NCI-H82 treated with DMSO at 0.1 percent for 48 hours (cell line): ENCODE measurements around the gene RPL7L1.
A peak's percentile ranks its signal among the peaks of the same experiment; 100 is the strongest.
"Not testable (repeated sequence)": the region's sequence is repeated elsewhere in the genome, so short reads cannot be mapped to it uniquely, and the experiment has no call there.

Experiments used
- DNase-seq: peaks from one replicate; lab custom pipeline; 2025; ENCODE audit not compliant: unreplicated experiment; lab: John Stamatoyannopoulos, UW

The RPL7L1 gene

GRCh38 chr6:42879372-42880239 lies at the start of gene RPL7L1:
RPL7L1 (plus strand) TSS chr6:42879616; CDS start chr6:42879911, 295 bp downstream.
- DNase-seq, result peak; percentile 94

- DNase-seq, result no peak
Measured at GRCh38 chr6:42831237-42831636, 48.2 kb upstream of the RPL7L1 start.

GRCh38 chr6:42834056-42834455 lies 45.4 kb upstream of the RPL7L1 start:
- DNase-seq, result no peak

- peak; percentile 89 for DNase-seq
Measured at GRCh38 chr6:42841844-42842584, 37.4 kb upstream of the RPL7L1 start.

GRCh38 chr6:42845327-42845694 lies 34.1 kb upstream of the RPL7L1 start:
- no peak for DNase-seq

- DNase-seq, result no peak
Measured at GRCh38 chr6:42846505-42846904, 32.9 kb upstream of the RPL7L1 start.

- DNase-seq, result no peak
Measured at GRCh38 chr6:42848700-42849099, 30.7 kb upstream of the RPL7L1 start.

- DNase-seq, result no peak
Measured at GRCh38 chr6:42851599-42851998, 27.8 kb upstream of the RPL7L1 start.

GRCh38 chr6:42860036-42860435 lies 19.4 kb upstream of the RPL7L1 start:
- DNase-seq, result no peak

GRCh38 chr6:42860481-42860880 lies 18.9 kb upstream of the RPL7L1 start:
- peak; percentile 84 for DNase-seq

- DNase-seq, result no peak
Measured at GRCh38 chr6:42864602-42865001, 14.8 kb upstream of the RPL7L1 start.

GRCh38 chr6:42870145-42870936 lies 9.1 kb upstream of the RPL7L1 start:
- DNase-seq, result no peak

GRCh38 chr6:42871711-42872110 lies 7.7 kb upstream of the RPL7L1 start:
- no peak for DNase-seq

- peak; percentile 45 for DNase-seq
Measured at GRCh38 chr6:42873313-42873712, 6.1 kb upstream of the RPL7L1 start.

GRCh38 chr6:42877695-42878094 lies 1.7 kb upstream of the RPL7L1 start:
- no peak for DNase-seq

GRCh38 chr6:42880240-42880817 lies 913 bp downstream of the RPL7L1 start:
- DNase-seq, result not testable (repeated sequence)

GRCh38 chr6:42880871-42881270 lies 1.5 kb downstream of the RPL7L1 start:
- DNase-seq, result not testable (repeated sequence)

- DNase-seq, result no peak
Measured at GRCh38 chr6:42885702-42886101, 6.3 kb downstream of the RPL7L1 start.

GRCh38 chr6:42888201-42888600 lies 8.8 kb downstream of the RPL7L1 start:
- not testable (repeated sequence) for DNase-seq

- no peak for DNase-seq
Measured at GRCh38 chr6:42889815-42890214, 10.4 kb downstream of the RPL7L1 start.
